KMS-11 (cell line): ENCODE results near the gene HS3ST3B1.

Source experiments
- H2AFZ ChIP-seq: fragments of 200-600 bp; sonication (generic); 2 replicates; pipeline ENCODE4 v1.6.1; 2016; ENCODE audit warnings: antibody characterized with exemption, mixed run types, low read depth
- H3K27ac ChIP-seq: fragments of 200-600 bp; sonication (generic); 2 replicates; pipeline ENCODE4 v1.6.1; 2016; ENCODE audit warnings: mild to moderate bottlenecking, mixed run types
- H3K27me3 ChIP-seq: fragments of 200-600 bp; sonication (generic); 2 replicates; pipeline ENCODE4 v1.6.1; 2017; ENCODE audit warnings: mild to moderate bottlenecking, low read depth, mixed run types, moderate library complexity; ENCODE audit not compliant: insufficient read depth
- H3K36me3 ChIP-seq: fragments of 200-600 bp; sonication (generic); 2 replicates; pipeline ENCODE4 v1.6.1; 2017; ENCODE audit warnings: mild to moderate bottlenecking, mixed run types; ENCODE audit not compliant: insufficient read depth
- H3K4me1 ChIP-seq: fragments of 200-600 bp; sonication (generic); 2 replicates; pipeline ENCODE4 v1.6.1; 2016; ENCODE audit warnings: mild to moderate bottlenecking, low read depth, mixed run types; ENCODE audit not compliant: poor library complexity, severe bottlenecking
- H3K4me2 ChIP-seq: fragments of 200-600 bp; sonication (generic); 2 replicates; pipeline ENCODE4 v1.7.0; 2016; ENCODE audit warnings: mild to moderate bottlenecking, mixed run types
- H3K4me3 ChIP-seq: fragments of 200-600 bp; sonication (generic); IDR thresholded peaks from 2 replicates; pipeline ENCODE4 v1.6.1; 2017; ENCODE audit warnings: low read depth, low read length, mixed read lengths; ENCODE audit not compliant: insufficient read depth
- H3K79me2 ChIP-seq: fragments of 200-600 bp; sonication (generic); 2 replicates; pipeline ENCODE4 v1.6.1; 2016; ENCODE audit warnings: low read depth, mixed run types; ENCODE audit not compliant: insufficient read depth
- H3K9ac ChIP-seq: fragments of 200-600 bp; sonication (generic); 2 replicates; pipeline ENCODE4 v1.6.1; 2016; ENCODE audit warnings: mild to moderate bottlenecking, mixed run types
- H4K20me1 ChIP-seq: fragments of 200-600 bp; sonication (generic); 2 replicates; pipeline ENCODE4 v1.6.1; 2016; ENCODE audit warnings: mild to moderate bottlenecking, mixed run types; ENCODE audit not compliant: insufficient read depth
- CTCF ChIP-seq: fragments of 200-600 bp; sonication (generic); conservative IDR thresholded peaks from 2 replicates; pipeline ENCODE4 v1.6.1; 2017; ENCODE audit warnings: low read depth, mild to moderate bottlenecking, antibody characterized with exemption, low read length, moderate library complexity, mixed read lengths

Gene HS3ST3B1

GRCh38 chr17:14316126-14316832 is 15.4 kb downstream of the HS3ST3B1 start:
- no peak overlapping the region for H3K27ac ChIP-seq
- H3K36me3 ChIP-seq = no peaks in the 10 kb centered on the region
- no peaks in the 10 kb centered on the region for H3K27me3 ChIP-seq
- H3K4me2 ChIP-seq = no peak overlapping the region
- H4K20me1 ChIP-seq = no peaks in the 10 kb centered on the region
- H2AFZ ChIP-seq = no peak overlapping the region
- no peak for TF ChIP-seq CTCF
- no peaks in the 10 kb centered on the region for H3K4me1 ChIP-seq
- H3K79me2 ChIP-seq = no peaks in the 10 kb centered on the region
- no peak overlapping the region for H3K9ac ChIP-seq
- no peak overlapping the region for H3K4me3 ChIP-seq

- Histone ChIP-seq H3K4me2 (no peak overlapping the region), H4K20me1 (no peaks in the 10 kb centered on the region), H3K27ac (no peak overlapping the region), H3K27me3 (no peaks in the 10 kb centered on the region), H3K36me3 (no peaks in the 10 kb centered on the region), H3K9ac (no peak overlapping the region), H2AFZ (no peak overlapping the region), H3K4me3 (no peak overlapping the region), H3K4me1 (no peaks in the 10 kb centered on the region), H3K79me2 (no peaks in the 10 kb centered on the region)
- TF ChIP-seq CTCF = no peak
Measured at GRCh38 chr17:14317383-14317782, 16.5 kb downstream of the HS3ST3B1 start.

- no peak overlapping the region for H3K9ac ChIP-seq
- no peak overlapping the region for H2AFZ ChIP-seq
- no peaks in the 10 kb centered on the region for H3K4me1 ChIP-seq
- no peaks in the 10 kb centered on the region for H4K20me1 ChIP-seq
- no peaks in the 10 kb centered on the region for H3K36me3 ChIP-seq
- H3K27me3 ChIP-seq = no peaks in the 10 kb centered on the region
- no peak overlapping the region for H3K4me2 ChIP-seq
- H3K27ac ChIP-seq = no peak overlapping the region
- H3K4me3 ChIP-seq = no peak overlapping the region
- H3K79me2 ChIP-seq = no peaks in the 10 kb centered on the region
- no peak for TF ChIP-seq CTCF
Measured at GRCh38 chr17:14318109-14318917, 17.4 kb downstream of the HS3ST3B1 start.

GRCh38 chr17:14318918-14319205 is 18.0 kb downstream of the HS3ST3B1 start:
- H3K27ac ChIP-seq = no peak overlapping the region

More at GRCh38 chr17:14318918-14319205, 18.0 kb downstream of the HS3ST3B1 start:
- Histone ChIP-seq H3K79me2 (no peaks in the 10 kb centered on the region), H3K9ac (no peak overlapping the region), H2AFZ (no peak overlapping the region), H3K4me1 (no peaks in the 10 kb centered on the region), H3K36me3 (no peaks in the 10 kb centered on the region), H3K4me2 (no peak overlapping the region), H3K4me3 (no peak overlapping the region), H4K20me1 (no peaks in the 10 kb centered on the region), H3K27me3 (no peaks in the 10 kb centered on the region)
- TF ChIP-seq CTCF = no peak
